Stimulated activated CD4-positive, alpha-beta T cell treated with anti-CD3 and anti-CD28 coated beads, Interleukin-4, amount 100 ng/mL, for 48 hours (primary cell): ENCODE results near the gene CTBP2.

Experiments used
- DNase-seq, 2 donors: peaks; one replicate each; pipeline ENCODE4 v3.0.0-alpha.2; 2020; ENCODE audit warnings: low read depth in 2 of 2

The CTBP2 gene

DNA sequence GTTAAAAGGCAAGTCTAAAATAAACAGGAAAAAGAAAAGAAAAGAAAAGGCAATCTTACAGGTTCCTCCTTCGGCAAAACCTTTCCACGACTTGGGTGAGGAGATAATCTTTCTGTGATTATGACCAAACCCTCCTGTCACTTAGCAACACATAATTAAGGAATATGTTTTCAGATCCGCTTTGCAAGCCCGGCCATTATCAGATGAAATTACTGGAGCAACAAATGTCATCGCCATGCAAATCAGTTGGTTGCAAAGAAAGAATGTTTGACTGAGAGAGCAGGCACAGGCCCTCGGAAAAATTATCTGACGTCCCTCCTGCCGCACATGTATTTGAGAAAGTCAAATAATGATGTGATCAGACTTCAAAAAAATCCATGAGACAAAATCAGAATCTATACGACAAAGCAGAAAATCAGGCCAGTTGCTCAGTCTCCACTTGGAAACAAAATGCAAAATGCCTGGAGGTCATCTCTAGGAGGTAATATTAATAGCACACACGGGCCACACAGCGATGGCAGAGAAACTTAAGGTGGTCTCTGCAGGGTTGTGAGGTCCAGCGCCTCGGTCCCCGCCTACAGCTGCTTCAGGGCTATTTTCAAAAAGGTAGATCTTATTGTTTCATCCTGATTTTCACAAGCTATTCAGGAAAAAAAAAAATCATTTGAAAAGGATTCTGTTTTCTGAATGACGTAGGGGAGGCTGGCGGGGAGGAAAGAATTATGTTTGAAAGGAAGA, 135.7 kb downstream of the CTBP2 start:
- DNase-seq: no peak

DNA sequence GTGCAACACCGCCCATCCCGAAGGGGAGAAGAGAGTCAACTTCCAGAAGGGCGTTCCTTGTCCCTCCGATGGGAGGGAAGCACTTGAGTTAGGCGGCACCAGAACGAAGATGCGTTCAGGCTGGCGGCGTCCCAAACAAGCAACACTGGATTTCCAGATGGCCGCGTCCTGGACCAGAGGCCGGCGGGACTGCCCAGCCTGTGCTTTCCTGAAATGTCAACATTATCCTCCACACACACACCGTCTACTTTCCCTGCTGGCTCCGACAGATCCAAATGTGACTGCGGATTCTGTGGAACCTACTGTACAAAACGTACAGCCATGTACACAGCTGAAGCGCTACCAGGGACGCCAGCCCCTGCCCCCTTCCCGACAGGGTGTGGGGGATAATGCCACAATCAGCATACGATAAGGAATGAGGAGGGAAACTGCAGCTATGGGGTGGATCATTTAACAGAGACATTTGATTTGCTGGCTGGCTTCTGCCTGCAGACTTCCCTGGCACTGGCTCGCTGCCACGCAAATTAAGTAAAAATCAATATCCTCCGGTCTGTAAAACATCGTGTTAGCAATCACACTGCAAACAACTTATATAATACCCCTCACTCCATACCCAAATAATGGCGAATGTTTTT, 136.4 kb downstream of the CTBP2 start:
- no peak for DNase-seq

DNA sequence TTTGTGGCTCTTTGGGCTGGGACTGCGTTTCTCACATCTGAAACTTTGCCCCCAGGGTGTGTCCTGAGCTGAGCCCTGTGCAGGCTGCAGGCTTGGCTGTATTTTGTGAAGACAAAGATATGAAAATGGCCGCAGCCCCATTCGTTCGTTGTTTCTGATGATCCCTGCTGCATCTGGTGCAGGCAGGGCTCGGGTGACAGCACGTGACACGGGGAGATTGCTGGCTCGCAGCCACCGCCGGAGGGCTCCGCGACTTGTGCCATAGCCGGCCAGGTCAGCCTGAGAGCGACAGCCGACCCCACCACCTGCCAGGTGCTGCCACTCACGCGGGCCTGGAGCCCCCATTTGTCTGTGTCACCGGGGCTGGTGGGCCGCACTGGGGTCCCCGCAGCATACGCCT, 137.1 kb downstream of the CTBP2 start:
- DNase-seq: no peak

DNA sequence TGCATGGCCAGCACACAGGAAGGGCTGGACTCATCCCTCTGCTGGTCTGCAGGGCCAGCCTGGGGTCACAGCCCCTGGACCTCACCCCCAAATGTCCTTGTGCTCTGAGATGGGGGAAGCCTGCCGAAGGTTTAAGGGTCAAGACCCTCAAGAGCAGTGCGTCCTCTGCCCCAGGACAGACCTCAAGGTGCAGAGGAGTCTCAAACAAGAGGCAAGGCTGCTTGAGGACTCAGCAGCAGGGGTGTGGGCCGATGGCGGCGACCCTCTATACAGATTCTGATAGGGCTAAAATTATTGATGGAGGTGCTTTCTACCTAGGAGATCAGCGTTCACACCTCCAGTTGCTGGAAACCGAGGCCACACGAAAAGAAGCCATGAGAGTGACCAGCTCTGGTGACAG, 137.7 kb downstream of the CTBP2 start:
- no peak for DNase-seq

DNA sequence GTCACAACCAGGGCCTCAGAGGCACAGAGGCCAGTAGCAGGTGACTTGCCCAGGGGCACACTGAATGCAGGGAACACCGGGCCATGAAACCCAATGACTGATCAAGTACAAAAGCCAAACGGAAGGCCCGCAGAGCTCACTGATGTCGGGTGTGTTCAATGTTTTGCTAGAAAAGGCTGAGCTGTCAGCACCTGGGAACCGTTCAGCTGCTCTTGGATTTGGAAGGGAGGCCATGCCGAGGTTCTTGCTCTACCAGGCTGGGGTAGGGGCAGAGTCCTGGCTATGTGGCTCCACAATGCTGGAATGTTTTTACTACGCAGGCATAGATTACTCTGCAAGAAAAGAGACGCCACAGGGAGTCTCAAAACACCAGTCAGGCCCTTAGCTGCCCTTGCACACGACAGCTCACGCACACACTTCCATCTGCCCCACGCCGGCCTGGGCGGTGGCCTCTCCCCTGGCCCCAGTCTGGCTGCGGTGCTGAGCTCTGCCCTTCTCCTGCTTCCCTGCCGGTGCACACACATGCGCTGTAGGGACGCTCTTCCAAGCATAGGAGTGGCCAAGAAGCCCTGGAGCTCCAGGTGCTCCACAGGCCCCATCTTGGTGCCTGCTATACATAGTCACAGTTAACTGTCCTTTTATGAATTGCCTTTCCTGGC, 138.5 kb downstream of the CTBP2 start:
- DNase-seq: no peak

DNA sequence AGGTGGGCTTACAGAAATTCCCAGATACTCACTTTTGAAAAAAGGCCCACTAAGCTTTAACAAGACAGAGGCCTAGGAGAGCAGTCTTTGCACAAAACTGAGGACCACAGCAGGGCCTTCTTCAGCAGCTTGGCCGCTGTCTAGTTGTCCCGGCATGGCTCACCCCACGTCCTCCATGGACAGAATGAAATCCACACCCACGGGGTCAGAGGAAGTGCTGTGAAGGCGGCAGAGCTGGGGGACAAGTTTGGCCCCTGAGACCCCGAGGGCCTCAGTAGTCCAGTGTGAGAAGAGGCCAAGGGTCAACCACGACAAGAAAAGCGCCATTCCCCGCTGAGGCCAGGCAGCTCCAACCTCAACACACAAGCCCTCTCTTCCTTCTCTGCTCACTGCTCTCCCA, 139.5 kb downstream of the CTBP2 start:
- DNase-seq: no peak

DNA sequence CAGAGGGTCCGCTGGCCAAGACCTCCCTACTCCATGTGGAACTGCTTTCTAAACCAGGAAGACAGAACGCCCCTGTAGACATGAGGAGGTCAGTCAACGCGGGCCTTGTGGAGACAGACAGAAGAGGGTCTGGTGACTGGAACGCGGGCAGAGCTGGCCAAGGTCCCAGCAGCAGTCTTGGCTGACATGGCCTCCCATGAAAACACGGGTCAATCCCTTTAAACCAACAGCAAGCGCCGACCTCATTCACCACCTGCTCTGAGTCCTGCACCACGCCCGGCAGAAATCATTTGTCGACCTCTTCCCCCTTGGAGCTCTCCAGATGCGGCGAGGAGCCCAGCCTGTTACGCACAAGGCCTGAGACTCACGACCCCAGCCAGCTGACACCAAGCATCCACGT, 140.0 kb downstream of the CTBP2 start:
- no peak for DNase-seq

DNA sequence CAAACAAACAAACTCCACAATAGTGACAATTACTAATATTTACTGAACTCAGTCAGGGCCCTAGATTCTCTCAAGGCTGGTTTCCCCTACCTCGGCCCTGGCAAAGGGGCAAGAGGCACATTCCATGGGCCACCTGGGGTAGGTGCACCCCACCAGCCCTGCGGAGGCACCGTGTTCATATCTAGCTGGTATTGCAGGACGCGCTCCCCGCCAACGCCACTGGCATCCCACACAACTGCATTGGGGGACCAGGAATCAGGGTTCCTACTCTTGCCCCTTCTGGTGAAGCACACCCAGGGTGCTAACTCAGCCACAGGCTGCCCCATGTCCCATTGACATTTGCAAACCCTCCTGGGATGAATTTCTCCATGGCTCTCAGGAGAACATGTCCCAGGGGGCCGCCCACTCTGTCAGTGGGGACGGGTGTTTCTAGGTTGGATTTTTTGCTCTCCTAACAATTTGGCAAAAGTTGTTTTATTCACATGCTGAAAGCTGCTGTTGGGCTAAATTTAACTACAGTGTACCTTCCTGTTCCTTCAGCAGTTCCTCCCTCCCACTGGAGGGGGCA, 141.7 kb downstream of the CTBP2 start:
- DNase-seq: no peak

DNA sequence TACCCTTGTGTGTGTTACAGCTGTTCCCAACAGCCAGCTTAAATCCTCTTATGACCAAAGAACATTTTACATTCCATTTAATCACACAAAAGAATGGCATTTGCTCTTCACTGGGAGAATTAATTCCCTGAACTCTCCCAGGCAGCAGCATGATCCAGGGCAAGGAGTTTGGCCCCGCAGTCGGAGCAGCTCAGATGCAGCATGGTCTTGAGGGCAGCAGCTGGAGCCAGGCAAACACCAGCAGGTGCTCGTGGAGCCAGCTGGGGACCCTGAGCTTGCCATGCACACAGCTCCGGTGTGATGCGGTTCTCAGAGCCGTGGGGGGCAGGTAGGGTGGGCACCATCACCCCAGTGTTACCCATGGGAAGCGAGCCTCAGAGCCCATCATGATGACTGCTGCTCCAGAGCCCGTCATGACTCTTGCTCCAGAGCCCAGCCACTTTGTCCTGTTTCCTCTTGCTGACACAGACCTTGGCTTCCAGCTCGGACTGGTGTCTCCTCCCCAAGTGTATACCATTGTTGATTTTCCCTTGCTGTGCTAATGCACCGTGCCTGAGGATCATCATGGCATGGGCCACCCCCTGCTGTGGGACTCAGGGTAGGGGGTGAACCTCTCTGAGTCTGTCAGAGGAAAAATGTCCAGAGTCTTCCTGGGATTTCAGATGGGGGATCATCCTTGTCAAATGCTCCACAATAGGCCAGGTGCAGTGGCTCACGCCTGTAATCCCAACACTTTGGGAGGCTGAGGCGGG, 142.6 kb downstream of the CTBP2 start:
- DNase-seq: no peak

DNA sequence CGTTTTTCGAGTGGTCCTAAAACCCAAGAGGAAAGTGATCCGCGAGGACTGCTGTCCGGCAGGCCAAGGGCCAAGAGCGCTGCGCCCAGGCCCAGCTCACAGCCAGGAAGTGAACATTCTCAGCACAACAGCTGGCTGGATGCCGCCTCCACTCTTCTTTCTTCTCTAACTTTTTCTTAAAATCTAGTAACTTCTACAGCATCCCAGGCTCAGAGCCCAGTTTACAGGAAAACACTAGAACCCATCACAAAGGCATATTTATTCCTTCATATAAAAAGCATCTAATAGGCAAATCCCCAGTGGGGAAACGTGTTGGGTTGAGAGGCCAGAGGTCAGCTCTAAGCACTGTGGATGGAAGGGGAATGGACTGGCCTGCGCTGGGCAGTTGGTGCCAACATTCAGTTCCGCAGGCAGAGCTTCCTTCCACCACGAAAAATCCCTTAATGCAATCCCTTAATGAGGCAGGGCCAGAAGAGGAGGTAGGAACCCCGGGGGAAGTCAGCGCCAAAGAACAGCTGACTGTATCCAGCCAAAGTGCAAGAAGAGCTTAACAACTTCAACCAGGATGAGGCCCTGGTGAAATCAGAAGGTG, 143.7 kb downstream of the CTBP2 start:
- DNase-seq: no peak

DNA sequence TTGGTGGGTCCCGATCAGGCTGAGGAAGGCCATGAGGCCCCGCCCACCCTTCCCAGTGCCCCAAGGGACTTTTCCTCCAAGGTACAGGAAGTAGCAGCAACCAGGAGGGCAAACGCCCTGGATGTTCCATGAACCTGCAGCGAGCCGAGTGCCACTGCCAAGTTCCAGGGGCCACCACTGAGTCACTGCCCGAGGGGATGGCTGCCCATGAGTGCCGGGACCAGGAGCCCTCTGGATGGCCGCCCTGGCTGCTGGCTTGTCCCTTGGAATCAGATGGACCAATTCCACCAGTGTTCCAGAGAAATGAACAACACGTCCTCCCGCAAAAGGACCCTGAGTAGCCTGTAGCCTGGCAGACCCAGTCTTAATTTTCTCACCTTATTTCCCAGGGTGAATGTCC, 144.2 kb downstream of the CTBP2 start:
- DNase-seq: no peak

DNA sequence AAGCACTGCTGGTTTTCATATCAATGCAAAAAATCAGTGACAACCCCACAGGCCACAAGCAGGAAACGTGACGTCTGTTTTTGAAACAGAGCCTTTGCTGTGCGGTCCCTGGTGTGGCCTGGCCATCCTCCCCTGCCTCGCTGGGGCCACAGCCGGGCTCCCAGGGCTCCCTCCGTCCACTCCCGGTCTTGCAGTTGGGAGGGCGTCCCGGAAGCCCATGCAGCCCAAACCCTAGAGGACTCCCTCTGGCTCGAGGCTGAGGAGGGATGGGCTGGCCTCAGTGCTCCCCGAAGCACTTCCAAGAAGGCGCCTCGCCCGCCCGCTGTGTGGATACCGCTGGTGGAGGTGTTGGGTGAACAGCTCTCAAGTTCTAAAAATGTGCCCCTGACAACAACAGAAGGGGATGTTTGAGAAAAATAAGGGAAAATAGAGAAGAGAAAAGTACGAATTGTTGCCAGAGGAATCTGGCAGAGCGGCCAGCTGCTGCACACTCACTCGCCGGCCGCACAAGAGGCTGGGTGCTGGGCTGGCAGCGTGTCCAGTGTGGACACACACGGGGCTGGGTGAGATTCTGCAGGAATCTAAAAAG, 144.9 kb downstream of the CTBP2 start:
- no peak for DNase-seq

DNA sequence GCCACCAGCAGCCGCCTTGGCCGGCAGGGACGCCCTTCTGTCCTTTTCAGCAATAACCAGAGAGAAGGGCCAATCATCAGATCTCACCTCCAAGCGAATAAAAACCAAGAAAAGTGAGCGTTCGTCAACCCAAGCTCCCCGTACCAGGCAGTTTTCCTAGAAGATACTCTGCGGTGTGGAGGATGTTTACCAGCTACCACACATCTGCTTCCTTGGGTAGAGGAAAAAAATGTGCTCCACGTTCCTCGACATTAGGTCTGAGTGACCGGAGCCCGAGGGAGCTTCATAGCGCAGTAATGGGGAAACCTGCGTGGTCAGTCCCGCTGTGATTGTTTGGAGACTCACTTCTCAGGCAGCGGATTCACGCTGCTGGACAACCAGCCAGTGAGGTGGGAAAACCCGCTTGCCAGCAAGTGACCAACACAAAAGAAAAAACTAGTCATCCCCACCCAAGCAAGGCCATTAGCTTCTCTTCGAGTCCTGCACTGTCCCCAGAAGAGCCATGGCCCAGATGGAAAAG, 145.5 kb downstream of the CTBP2 start:
- DNase-seq: no peak

DNA sequence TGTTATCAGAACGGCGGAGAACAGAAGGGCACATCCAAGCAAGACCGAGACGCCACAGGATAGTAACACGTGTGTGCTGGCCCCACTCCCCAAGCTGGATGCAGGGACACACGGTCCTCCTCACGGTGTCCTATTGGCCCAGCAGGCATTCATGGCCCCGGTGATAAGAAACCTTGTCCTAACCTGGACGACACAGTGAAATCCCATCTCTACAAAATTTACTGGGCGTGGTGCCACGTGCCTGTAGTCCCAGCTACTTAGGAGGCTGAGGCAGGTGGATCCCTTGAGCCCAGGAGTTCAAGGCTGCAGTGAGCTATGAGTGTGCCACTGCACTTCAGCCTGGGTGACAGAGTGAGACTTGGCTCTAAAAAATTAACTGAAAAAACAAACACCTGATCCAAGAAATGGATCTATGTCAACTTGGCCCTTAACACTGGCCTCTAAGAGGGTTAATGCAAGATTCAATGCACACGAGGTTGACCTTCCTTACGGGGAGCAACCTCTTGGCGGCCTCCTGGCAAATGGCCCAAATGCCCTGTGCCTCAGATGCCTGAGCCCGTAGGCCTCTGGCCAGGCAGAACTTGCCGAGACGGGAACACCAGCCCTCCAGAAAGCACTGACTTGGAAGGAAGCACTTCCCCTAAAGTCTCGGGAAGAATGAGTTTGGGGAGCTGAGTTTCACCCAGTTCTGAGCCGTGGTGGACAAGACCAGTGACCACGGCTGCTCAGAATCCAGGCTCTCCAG, 146.1 kb downstream of the CTBP2 start:
- no peak for DNase-seq

DNA sequence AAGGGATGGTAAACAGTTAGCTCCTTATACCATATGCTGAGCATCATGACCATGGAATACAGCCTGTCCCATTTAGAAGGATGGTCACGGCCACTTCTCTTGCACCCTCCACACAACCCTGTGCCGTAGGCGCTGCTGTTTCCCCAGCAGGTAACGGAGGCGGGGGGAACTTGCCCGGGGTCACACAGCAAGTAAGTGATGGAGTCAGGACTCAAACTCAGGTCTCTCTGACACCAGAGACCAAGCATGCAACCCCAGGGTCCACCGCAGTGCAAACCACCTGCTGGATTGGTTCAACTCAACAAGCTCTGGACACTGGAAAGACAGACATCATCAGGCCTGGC, 146.9 kb downstream of the CTBP2 start:
- DNase-seq: no peak

DNA sequence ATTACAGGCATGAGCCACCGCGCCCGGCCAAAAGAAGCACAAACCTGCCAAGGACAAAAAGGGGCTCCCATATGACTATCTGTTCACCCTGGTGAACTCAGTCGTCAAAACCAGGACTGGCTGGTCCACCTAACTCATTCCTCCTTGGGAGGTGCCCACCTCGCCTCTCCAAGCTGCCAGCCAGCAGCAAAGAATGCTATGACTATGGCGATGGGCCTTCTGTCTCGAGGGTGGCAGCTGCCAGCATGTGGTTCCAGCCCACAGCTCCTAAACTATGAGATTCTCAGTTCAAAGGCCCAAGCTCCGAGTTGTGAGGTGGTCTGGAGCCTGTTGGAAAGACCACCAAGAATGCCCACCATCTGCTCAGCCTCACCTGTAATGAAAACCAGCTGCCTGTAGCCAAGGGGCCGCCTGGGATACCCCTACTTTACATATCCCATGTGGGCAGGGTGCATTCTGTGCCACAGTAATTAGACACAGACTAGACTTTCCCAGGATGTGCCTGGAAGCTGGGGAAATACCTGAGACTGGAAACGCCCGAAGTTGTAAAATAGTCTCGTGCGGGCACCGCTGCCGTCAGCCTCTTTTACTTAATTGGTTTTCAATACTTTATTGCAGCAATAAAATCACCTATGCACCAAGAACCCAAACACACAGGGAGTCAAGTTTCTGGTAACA, 147.4 kb downstream of the CTBP2 start:
- DNase-seq: no peak

DNA sequence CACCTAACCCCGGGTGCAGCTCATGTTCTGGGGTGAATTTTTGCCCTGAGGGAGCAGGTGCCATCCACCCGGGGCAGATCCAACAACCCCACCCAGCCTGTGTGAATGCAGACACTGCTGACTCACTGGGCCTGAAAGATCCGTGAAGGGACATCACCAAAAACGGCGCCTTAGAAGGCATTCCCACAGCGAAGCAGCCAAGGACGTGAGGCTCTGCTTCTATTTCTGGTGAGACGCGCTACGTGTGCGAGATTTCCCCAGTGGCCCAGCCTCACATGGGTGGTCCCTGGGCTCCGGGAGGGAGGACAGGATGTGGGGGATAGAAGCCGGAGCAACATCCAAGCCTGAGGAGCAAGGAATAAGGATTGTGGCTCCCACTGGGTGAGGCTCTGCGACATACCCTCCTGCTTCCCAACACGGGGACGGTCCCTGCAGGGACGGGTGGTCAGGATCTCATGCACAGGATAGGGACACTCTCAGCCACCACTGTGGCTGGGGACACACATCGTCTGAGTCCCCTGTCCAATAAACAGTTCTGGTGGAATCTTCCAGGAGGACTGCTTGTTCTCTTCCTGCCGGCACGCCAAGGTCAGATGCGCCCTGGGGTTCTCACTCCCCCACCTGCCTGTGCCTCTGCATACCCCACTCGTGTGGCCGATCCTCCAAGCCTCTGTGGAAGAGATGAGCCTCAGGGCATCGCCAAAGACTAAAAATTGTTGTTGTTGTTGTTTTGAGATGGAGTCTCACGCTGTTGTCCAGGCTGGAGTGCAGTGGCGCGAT, 148.2 kb downstream of the CTBP2 start:
- DNase-seq: no peak

DNA sequence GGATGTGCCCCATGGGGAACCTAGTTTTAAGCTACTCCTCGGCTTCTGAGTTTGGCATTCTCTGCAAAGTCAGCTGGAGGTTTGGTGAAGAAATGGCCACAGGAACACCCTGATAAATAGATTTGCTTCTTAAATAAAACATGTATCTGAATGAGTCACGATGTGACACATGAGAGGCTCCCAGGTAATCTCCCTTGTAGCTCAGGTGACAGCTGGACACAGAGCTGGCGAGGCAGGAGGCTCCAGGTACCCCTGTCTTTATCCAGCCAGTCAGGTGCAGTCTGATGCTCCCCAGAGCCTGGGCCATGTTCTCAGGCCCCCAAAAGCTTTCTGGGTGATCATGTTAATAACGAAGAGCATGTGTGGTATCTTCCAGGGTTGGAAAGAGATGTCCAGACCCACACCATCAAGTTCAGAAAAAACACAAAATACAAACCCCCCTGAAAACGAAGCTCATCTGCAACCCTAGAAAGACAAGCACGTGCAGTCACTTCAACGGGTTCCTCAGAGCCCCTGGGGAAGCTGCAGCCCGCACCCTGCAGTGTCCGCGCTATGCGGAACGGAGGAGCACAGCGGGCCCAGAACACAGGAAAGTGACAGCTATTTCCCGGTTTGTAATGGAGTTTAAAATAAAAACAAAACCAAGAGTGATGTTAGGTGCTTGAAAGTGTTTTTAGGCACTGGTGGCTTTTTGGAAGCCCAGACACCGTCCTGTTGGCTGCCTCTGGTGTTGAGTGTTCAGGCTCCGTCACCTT, 149.0 kb downstream of the CTBP2 start:
- no peak for DNase-seq
